HG02981 (cell line): ENCODE data around the gene C20orf96.

Experiments
- ATAC-seq: cut with Tn5 transposase; IDR thresholded peaks from one replicate; pipeline ENCODE4 v1.9.1; 2021; ENCODE audit warnings: mild to moderate bottlenecking, moderate library complexity; ENCODE audit not compliant: unreplicated experiment

The C20orf96 gene

DNA sequence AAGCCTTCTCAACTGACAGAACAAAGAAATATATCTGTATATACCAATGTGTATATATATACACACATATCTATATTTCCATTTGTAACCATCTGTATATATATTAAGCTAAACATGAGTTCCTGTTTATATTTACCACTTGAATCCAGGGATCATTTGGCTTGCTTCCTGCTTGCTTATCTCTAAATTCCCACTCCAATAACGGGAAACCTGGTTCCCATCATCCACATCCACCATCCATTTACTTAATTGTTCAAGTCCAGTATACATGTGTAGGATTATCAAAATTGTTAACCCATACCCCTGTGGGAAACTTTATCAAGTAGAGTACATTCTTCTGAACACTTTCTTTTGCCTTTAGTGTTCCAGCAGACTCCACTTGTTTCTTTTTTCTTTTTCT is 22.3 kb upstream of the C20orf96 start:
- no peak for ATAC-seq

- no peak for ATAC-seq
Measured at GRCh38 chr20:312067-312466, 21.5 kb upstream of the C20orf96 start.

DNA sequence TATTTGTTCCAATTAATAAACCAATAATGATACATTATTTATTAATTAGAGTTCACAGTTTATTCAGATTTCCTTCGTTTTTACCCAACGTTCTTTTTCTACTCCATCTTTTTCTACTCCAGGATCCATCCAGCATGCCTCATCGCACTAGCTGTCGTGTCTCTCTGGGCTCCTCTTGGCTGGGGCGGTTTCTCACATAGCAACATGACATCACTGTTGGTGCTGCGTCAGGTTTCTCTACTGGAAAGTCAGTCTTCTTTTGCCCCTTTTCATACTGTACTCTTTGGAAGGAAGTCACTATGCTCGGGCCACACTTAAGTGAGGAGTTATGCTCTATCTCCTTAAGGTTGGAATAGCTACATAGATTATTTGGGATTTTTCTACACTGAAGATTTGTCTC is 21.1 kb upstream of the C20orf96 start:
- ATAC-seq, result no peak

GRCh38 chr20:310645-311044 is 20.1 kb upstream of the C20orf96 start:
- ATAC-seq, result no peak

DNA sequence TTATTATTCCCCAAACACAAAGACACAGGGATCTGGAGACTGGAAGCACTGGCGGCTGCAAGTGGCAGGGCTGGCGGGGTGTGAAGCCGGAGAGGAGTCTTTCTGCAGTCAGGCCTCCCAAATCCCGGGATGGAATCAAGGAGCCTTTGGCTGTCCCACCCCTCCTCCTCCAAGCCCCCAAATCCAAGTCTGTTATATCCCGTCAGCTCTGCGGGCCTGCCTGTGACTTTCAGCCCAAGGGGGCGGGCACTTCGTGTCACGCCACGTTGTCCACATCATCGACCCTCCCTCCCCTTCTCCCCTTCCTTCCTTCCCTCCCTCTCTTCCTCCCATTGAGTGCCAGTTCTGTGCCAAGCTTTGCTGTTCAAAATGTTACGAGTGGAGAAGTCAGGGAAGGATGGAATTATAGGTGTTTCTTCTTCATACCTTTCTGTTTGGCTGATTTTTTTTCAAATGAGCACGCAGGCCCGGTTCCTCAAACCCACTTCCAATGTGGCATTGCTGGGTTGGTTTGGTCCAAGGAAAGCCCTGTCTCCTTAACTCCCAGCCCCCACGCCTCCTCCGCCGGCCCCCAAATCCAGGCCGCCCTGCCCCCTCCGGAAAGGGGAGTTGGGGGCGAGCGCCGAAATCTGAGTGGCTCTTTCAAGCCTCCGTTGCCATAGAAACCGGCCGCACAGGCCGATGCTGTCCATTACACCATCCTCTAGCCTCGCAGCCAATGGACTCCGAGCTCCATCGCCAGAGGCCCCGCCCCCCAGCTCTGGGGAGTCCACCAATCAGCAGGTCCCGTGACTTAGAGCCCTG is 19.5 kb upstream of the C20orf96 start:
- ATAC-seq, result peak; percentile 100

- ATAC-seq, result no peak
Measured at GRCh38 chr20:309306-309840, 18.8 kb upstream of the C20orf96 start.

GRCh38 chr20:308427-309038 is 18.0 kb upstream of the C20orf96 start:
- ATAC-seq, result no peak

DNA sequence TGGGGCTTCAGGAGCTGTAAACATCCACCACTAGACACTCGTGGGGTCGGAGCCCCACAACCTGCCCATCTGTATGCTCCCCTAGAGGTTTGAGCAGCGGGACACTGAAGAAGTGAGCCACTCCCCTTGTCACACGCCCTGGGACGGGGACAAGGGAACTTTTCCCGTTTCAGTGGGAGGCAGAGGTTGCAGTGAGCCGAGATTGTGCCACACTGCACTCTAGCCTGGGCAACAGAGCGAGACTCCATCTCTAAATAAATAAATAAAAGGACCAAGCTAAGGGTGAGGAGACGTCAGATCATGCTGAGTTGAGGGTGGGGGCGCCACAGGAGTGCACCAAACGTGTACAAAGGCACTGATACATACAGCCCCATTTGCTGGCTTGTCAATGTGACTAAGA is 15.2 kb upstream of the C20orf96 start:
- no peak for ATAC-seq

DNA sequence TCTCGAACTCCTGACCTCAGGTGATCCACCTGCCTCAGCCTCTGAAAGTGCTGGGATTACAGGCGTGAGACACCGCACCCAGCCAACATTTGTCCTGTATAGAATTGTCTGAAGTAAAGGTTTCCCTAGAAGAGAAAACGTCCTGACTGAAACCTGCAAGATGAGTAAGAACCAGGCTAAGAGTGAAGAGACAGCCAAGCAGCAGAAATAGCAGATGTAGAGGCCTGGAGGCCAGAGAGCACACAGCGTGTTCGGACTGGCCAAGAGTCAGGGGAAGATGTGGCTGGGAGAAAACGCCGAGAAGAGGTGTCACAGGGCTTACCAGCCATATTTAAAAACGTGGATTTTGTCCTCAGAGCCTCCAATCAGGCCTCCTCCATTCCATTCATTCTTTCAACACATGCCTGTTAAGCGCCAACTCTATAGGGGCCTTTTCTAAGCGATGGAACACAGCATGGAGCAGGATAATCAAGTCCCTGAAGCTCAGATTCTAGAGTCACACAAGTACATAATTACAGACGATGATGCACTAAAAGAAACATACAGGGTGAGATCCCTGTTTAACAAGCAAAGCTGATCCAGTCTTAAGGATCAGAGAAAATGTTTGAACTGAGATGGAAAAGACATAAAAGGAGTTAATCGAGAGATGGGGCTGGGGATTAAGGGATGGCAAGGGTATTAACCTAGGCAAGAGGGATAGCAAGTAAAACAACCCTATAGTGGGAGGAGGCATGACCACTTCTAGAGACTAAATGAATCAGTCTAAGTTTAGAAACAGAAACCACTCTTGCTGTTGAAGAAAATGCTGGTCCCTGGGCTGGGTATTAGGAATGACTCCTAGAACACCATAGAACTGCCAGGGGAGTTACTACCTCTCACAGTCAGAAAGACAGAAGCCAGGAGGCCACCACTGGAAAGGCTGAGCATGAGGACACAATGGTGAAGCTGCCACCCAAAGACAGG is 11.6 kb upstream of the C20orf96 start:
- no peak for ATAC-seq

DNA sequence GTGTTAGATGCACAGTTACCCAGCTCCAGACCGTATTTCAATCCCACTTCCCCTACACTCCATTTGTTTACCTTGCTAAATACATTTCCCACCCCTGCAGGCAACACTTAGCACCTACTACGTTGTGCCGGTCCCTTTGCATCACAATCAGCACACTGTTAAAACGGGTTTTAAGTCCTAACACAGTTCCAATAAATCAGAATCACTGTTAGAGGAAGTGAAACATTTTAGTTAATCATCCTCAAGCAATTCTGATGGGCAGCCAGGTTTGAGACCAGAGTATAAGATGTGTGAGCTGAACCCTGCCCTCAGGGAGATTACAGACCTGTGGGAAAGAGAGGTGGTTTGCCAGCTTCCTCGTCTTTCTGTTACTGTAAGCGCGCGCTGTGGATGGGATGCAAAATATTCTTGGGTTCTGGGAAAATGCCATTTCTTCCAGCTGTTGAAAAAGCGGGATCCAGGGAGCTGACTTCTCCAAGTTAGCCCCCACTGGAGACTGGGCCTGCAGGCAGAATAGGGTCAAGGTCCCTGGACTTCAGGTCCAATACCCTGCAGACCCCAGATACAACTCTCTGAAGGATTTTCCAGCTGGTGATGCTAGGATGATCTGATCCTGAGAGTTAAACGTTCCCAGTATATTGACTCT is 9.9 kb upstream of the C20orf96 start:
- no peak for ATAC-seq

GRCh38 chr20:298776-299391 is 8.3 kb upstream of the C20orf96 start:
- ATAC-seq, result no peak

- ATAC-seq, result peak; percentile 18
Measured at GRCh38 chr20:297925-298775, 7.6 kb upstream of the C20orf96 start.

DNA sequence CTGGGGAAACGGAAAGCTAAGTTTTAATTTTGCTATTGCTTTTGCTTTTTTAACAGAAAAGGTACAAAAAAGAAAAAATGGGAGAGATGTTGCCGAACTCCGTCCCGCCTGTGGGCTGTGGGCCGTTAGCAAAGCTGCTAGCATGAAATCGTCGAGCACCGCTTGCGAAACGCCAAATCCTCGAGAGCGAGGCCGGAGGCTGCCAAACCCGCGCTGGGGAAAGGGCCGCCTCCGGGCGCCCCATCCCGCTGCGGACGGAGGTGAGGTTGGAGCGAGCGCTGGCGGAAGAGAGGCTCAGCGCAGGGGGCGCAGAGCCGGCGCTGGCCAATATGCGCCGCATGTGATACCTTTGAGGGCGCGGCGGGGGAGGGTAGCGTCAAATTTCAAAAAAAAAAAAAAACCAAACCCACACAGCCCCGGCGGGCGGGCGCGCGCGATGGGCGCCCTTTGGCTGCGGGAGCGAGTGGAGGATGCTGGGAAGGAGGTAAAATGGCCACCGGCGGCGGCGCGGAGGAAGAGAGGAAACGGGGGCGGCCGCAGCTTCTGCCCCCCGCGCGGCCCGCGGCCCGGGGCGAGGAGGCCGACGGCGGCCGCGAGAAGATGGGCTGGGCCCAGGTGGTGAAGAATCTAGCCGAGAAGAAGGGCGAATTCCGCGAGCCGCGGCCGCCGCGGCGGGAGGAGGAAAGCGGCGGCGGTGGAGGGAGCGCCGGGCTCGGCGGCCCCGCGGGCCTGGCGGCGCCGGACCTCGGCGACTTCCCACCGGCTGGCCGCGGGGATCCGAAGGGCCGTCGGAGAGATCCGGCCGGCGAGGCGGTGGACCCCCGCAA is 6.8 kb upstream of the C20orf96 start, which contains the start of gene ZCCHC3:
TSS of gene ZCCHC3 (plus strand) at position 473 of the 827 bp plus-strand sequence. CDS start at position 490, 17 bp downstream.
- ATAC-seq, result peak; percentile 75

- ATAC-seq, result no peak
Measured at GRCh38 chr20:295804-296203, 5.3 kb upstream of the C20orf96 start.

GRCh38 chr20:294602-295001 is 4.1 kb upstream of the C20orf96 start:
- no peak for ATAC-seq

DNA sequence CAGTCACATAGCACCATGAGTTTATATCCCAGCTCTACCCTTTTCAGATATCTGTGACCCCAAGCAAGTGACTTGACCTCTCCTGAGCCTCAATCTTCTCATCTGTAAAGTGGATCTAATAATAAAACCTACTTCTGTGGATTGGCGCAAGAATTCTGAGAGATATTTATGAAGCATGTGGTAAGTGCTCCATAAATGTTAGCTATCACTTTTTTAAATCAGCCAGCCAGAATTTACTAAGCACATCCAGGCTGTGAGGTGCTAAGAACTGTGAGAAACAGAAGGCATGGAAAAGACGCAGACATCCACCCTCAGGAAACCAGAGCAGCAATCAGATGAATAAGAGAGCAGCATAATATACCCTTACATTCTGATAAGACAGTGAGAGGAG is 862 bp downstream of the C20orf96 start:
- ATAC-seq, result no peak

- ATAC-seq, result no peak
Measured at GRCh38 chr20:288956-289692, 1.4 kb downstream of the C20orf96 start.

DNA sequence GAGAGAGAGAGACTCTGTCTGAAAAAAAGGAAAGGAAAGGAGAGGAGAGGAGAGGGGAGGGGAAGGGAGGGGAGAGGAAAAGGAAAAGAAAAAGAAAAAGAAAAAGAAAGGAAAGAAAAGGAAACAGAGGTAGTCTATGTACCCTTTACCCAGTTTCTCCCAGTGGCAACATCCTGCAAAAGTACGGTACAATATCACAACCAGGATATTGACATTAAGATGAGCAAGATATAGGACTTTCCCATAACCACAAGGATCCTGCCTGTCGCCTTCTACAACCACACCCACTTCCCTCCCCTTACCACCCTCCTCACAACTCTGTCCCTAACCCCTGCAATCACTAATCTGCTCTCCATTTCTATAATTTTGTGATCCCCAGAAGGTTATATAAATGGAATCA is 4.0 kb downstream of the C20orf96 start:
- no peak for ATAC-seq
